Loucy (cell line): ENCODE results near the gene MACROD1.

Source experiments
- H2AFZ ChIP-seq: fragments of 200-600 bp; sonication (generic); 2 replicates; pipeline ENCODE4 v1.6.0; 2016; ENCODE audit warnings: antibody characterized with exemption, mild to moderate bottlenecking, low read length, moderate library complexity
- H3F3A ChIP-seq: fragments of 200-600 bp; 2 replicates; pipeline ENCODE4 v1.6.0; 2016; ENCODE audit warnings: antibody characterized with exemption, low read depth, mild to moderate bottlenecking
- H3K27me3 ChIP-seq: fragments of 200-600 bp; sonication (generic); 2 replicates; pipeline ENCODE4 v1.6.1; 2014; ENCODE audit warnings: low read length, mild to moderate bottlenecking; ENCODE audit not compliant: insufficient read depth, poor library complexity, severe bottlenecking
- H3K36me3 ChIP-seq: fragments of 200-600 bp; sonication (generic); 2 replicates; pipeline ENCODE4 v1.6.1; 2016; ENCODE audit warnings: low read length; ENCODE audit not compliant: insufficient read depth
- H3K4me1 ChIP-seq: fragments of 200-600 bp; sonication (generic); 2 replicates; pipeline ENCODE4 v1.5.1; 2014; ENCODE audit warnings: low read length, mild to moderate bottlenecking; ENCODE audit not compliant: insufficient read depth, poor library complexity, severe bottlenecking
- H3K4me2 ChIP-seq: fragments of 200-600 bp; sonication (generic); 2 replicates; pipeline ENCODE4 v1.6.0; 2014; ENCODE audit warnings: antibody characterized with exemption, low read length, low read depth, mild to moderate bottlenecking; ENCODE audit not compliant: poor library complexity, severe bottlenecking
- H3K4me3 ChIP-seq: fragments of 200-600 bp; sonication (generic); 2 replicates; pipeline ENCODE4 v1.5.1; 2014; ENCODE audit warnings: low read length, mild to moderate bottlenecking, mixed read lengths; ENCODE audit not compliant: poor library complexity, severe bottlenecking
- H3K79me2 ChIP-seq: fragments of 200-600 bp; sonication (generic); 2 replicates; pipeline ENCODE4 v1.6.1; 2014; ENCODE audit warnings: low read length; ENCODE audit not compliant: insufficient read depth
- H3K9ac ChIP-seq: fragments of 200-600 bp; sonication (generic); 2 replicates; pipeline ENCODE4 v1.6.0; 2014; ENCODE audit warnings: mild to moderate bottlenecking, low read depth, low read length, moderate library complexity; ENCODE audit not compliant: poor library complexity, severe bottlenecking
- H3K9me2 ChIP-seq: fragments of 200-600 bp; sonication (generic); replicated peaks from 2 replicates; pipeline ENCODE4 v1.6.1; 2016; ENCODE audit warnings: low read depth, low read length, mixed read lengths
- H3K9me3 ChIP-seq: fragments of 200-600 bp; sonication (generic); 2 replicates; pipeline ENCODE4 v1.6.1; 2014; ENCODE audit warnings: mild to moderate bottlenecking, antibody characterized with exemption, low read length, low read depth; ENCODE audit not compliant: insufficient read depth
- H4K20me1 ChIP-seq: fragments of 200-600 bp; sonication (generic); 2 replicates; pipeline ENCODE4 v1.6.0; 2014; ENCODE audit warnings: antibody characterized with exemption, low read length, mild to moderate bottlenecking; ENCODE audit not compliant: insufficient read depth, poor library complexity, severe bottlenecking
- CTCF ChIP-seq: fragments of 200-600 bp; sonication (generic); conservative IDR thresholded peaks from 2 replicates; pipeline ENCODE4 v1.5.1; 2014; ENCODE audit warnings: mild to moderate bottlenecking, antibody characterized with exemption, low read length
- EZH2phosphoT487 ChIP-seq: fragments of 200-600 bp; IDR thresholded peaks from 2 replicates; pipeline ENCODE4 v1.6.1; 2018; ENCODE audit warnings: antibody characterized with exemption, mild to moderate bottlenecking, moderate library complexity, borderline replicate concordance

The MACROD1 gene

GRCh38 chr11:64014356-64014755 lies 151.6 kb downstream of the MACROD1 start:
- no peaks in the 10 kb centered on the region for H3K9me3 ChIP-seq
- no peaks in the 10 kb centered on the region for H3K79me2 ChIP-seq
- H4K20me1 ChIP-seq = no peaks in the 10 kb centered on the region
- H3K9me2 ChIP-seq = no peaks in the 10 kb centered on the region
- H3K9ac ChIP-seq = no peak overlapping the region
- no peaks in the 10 kb centered on the region for H3K4me1 ChIP-seq
- no peak overlapping the region for H2AFZ ChIP-seq
- no peaks in the 10 kb centered on the region for H3K36me3 ChIP-seq
- H3K4me2 ChIP-seq = no peak overlapping the region
- TF ChIP-seq EZH2phosphoT487 (no peak), CTCF (no peak)
- H3K27me3 ChIP-seq = no peaks in the 10 kb centered on the region
- H3F3A ChIP-seq = no peaks in the 10 kb centered on the region
- no peak overlapping the region for H3K4me3 ChIP-seq

DNA sequence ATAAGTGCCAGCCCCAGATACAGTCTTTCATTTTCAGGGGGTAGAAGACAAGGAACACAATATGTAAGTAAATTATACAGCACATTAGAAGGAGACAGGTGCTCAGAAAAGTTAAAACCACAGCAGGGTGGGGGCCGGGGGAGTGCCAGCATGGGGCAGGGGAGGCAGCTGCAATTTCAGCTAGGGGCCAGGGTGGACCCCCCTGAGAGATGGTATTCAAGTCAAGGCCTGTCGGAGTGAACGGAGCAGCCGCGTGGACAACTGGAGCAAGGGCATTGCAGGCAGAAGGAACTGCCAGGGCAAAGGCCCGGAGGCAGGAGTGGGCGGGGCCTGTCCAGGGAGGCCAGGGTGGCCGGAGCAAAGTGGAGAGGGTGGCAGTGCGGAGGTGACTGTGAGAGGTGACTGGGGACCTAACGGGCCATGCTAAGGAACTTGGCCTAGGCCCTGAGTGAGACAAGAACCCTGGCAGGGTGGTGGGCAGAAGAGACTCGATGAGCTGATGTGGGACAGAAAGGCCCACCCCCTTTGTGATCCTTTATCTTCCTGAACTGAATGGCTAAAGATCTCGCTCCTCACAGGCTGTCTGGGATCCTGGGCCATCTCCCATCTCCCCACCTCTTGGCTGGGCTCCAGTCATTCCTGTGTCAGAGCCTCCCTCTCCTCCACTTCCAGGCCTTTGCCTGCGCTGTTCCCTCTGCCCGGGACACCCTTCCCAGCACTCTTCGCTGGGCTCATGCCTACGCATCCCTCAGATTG lies 152.6 kb downstream of the MACROD1 start:
- Histone ChIP-seq H3K27me3 (no peaks in the 10 kb centered on the region), H3K79me2 (no peaks in the 10 kb centered on the region)

GRCh38 chr11:64011371-64011770 lies 154.5 kb downstream of the MACROD1 start:
- H3K27me3 ChIP-seq = no peaks in the 10 kb centered on the region

More for the DNA sequence above, 152.6 kb downstream of the MACROD1 start:
- Histone ChIP-seq H3F3A (no peaks in the 10 kb centered on the region), H3K9me3 (no peaks in the 10 kb centered on the region), H2AFZ (no peak overlapping the region), H3K9me2 (no peaks in the 10 kb centered on the region), H3K4me1 (no peaks in the 10 kb centered on the region), H3K9ac (no peak overlapping the region), H4K20me1 (no peaks in the 10 kb centered on the region), H3K36me3 (no peaks in the 10 kb centered on the region), H3K4me3 (no peak overlapping the region), H3K4me2 (no peak overlapping the region)
- no peak for TF ChIP-seq EZH2phosphoT487
- TF ChIP-seq CTCF = no peak

More at GRCh38 chr11:64011371-64011770, 154.5 kb downstream of the MACROD1 start:
- TF ChIP-seq CTCF (no peak), EZH2phosphoT487 (no peak)
- H3K36me3 ChIP-seq = no peaks in the 10 kb centered on the region
- no peak overlapping the region for H3K4me3 ChIP-seq
- H3K4me1 ChIP-seq = no peaks in the 10 kb centered on the region
- H3K9me3 ChIP-seq = no peaks in the 10 kb centered on the region
- no peaks in the 10 kb centered on the region for H3F3A ChIP-seq
- no peaks in the 10 kb centered on the region for H3K9me2 ChIP-seq
- no peak overlapping the region for H3K9ac ChIP-seq
- no peak overlapping the region for H2AFZ ChIP-seq
- H4K20me1 ChIP-seq = no peaks in the 10 kb centered on the region
- no peaks in the 10 kb centered on the region for H3K79me2 ChIP-seq
- H3K4me2 ChIP-seq = no peak overlapping the region
